ENCODE results near the gene LDHAL6B. TPM values are rescaled to one million over a fixed set of nuclear protein-coding genes. Genes with fewer than 3 reads are reported as not detected.

LDHAL6B gene
- polyA plus RNA-seq, 3 donors: not detected

- H3K4me2 ChIP-seq (replicated peaks; ENCODE audit: extremely low read depth, low read length, poor library complexity, severe bottlenecking): no peak overlapping the region
- no peaks in the 10 kb centered on the region for H3K79me2 ChIP-seq (ENCODE audit: insufficient read depth, low read length)
- no peak overlapping the region for H3K9ac ChIP-seq (ENCODE audit: insufficient read depth, low read length, poor library complexity, severe bottlenecking)
- Mint-ChIP-seq H3K4me1 (peaks cover 11% of the 10 kb centered on the region), H3K9me3 (peaks cover 0 to 2% (median 0%) of the 10 kb centered on the region in 7 donors), H3K36me3 (peaks cover 12 to 13% of the 10 kb centered on the region in 2 donors), H3K27me3 (ENCODE audit: low read depth in 3 of 3) (no peaks in the 10 kb centered on the region), H3K4me3 (no peak overlapping the region), H3K27ac (no peak overlapping the region)
- H3K27me3 ChIP-seq (ENCODE audit: control insufficient read depth in 2 of 2, insufficient read depth in 2 of 2, low read length in 2 of 2): no peaks in the 10 kb centered on the region
- no peaks in the 10 kb centered on the region for H3K36me3 ChIP-seq (replicated peaks in 1 of 2; ENCODE audit: control insufficient read depth in 1 of 2, insufficient read depth in 2 of 2, low read length in 2 of 2)
- TF ChIP-seq, protein P1, sequence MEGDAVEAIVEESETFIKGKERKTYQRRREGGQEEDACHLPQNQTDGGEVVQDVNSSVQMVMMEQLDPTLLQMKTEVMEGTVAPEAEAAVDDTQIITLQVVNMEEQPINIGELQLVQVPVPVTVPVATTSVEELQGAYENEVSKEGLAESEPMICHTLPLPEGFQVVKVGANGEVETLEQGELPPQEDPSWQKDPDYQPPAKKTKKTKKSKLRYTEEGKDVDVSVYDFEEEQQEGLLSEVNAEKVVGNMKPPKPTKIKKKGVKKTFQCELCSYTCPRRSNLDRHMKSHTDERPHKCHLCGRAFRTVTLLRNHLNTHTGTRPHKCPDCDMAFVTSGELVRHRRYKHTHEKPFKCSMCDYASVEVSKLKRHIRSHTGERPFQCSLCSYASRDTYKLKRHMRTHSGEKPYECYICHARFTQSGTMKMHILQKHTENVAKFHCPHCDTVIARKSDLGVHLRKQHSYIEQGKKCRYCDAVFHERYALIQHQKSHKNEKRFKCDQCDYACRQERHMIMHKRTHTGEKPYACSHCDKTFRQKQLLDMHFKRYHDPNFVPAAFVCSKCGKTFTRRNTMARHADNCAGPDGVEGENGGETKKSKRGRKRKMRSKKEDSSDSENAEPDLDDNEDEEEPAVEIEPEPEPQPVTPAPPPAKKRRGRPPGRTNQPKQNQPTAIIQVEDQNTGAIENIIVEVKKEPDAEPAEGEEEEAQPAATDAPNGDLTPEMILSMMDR (IDR thresholded peaks at IDR 0.05): no peak
- H3K4me3 ChIP-seq (replicated peaks in 1 of 3; ENCODE audit: low read depth in 2 of 3, low read length in 3 of 3): no peak overlapping the region
- H2AFZ ChIP-seq (ENCODE audit: insufficient read depth, low read depth, low read length, poor library complexity, severe bottlenecking): no peak overlapping the region
- WGBS (ENCODE audit: insufficient coverage): 100% methylated on average over 1 of the region's 2 CpGs
- no peak overlapping the region for H3K27ac ChIP-seq (ENCODE audit: low read depth in 1 of 2, low read length in 2 of 2)
- intact Hi-C loops (cut with micrococcal nuclease): no loop called here
- no peaks in the 10 kb centered on the region for H3K9me3 ChIP-seq (replicated peaks in 1 of 2; ENCODE audit: control insufficient read depth in 1 of 2, insufficient read depth in 1 of 2, low read length in 2 of 2)
- H4K20me1 ChIP-seq (ENCODE audit: insufficient read depth, low read length): no peaks in the 10 kb centered on the region
- DNase-seq: no peak
- H3K4me1 ChIP-seq (ENCODE audit: control insufficient read depth in 1 of 2, insufficient read depth in 2 of 2, low read length in 2 of 2): peaks cover 8 to 10% of the 10 kb centered on the region in 2 donors
These were observed 36.0 kb downstream of the LDHAL6B start for GRCh38 chr15:59242649-59243048.

GRCh38 chr15:59243622-59244021 lies 37.0 kb downstream of the LDHAL6B start:
- no peak for DNase-seq
- intact Hi-C loops (cut with micrococcal nuclease): no loop called here
- Histone ChIP-seq H3K4me2 (replicated peaks; ENCODE audit: extremely low read depth, low read length, poor library complexity, severe bottlenecking) (no peak overlapping the region), H3K9me3 (replicated peaks in 1 of 2; ENCODE audit: control insufficient read depth in 1 of 2, insufficient read depth in 1 of 2, low read length in 2 of 2) (no peaks in the 10 kb centered on the region), H3K4me1 (ENCODE audit: control insufficient read depth in 1 of 2, insufficient read depth in 2 of 2, low read length in 2 of 2) (peaks cover 0 to under 1% of the 10 kb centered on the region in 2 donors), H3K27me3 (ENCODE audit: control insufficient read depth in 2 of 2, insufficient read depth in 2 of 2, low read length in 2 of 2) (no peaks in the 10 kb centered on the region), H4K20me1 (ENCODE audit: insufficient read depth, low read length) (no peaks in the 10 kb centered on the region), H2AFZ (ENCODE audit: insufficient read depth, low read depth, low read length, poor library complexity, severe bottlenecking) (no peak overlapping the region), H3K27ac (ENCODE audit: low read depth in 1 of 2, low read length in 2 of 2) (no peak overlapping the region), H3K79me2 (ENCODE audit: insufficient read depth, low read length) (no peaks in the 10 kb centered on the region), H3K9ac (ENCODE audit: insufficient read depth, low read length, poor library complexity, severe bottlenecking) (no peak overlapping the region), H3K4me3 (replicated peaks in 1 of 3; ENCODE audit: low read depth in 2 of 3, low read length in 3 of 3) (no peak overlapping the region), H3K36me3 (replicated peaks in 1 of 2; ENCODE audit: control insufficient read depth in 1 of 2, insufficient read depth in 2 of 2, low read length in 2 of 2) (no peaks in the 10 kb centered on the region)
- no peak overlapping the region for H3K4me3 Mint-ChIP-seq
- peaks cover 12 to 13% of the 10 kb centered on the region in 2 donors for H3K36me3 Mint-ChIP-seq
- H3K27ac Mint-ChIP-seq: no peak overlapping the region
- TF ChIP-seq, protein P1 (IDR thresholded peaks at IDR 0.05): no peak
- peaks cover 0 to 2% (median 0%) of the 10 kb centered on the region in 7 donors for H3K9me3 Mint-ChIP-seq
- H3K4me1 Mint-ChIP-seq: peaks cover 2% of the 10 kb centered on the region
- no peaks in the 10 kb centered on the region for H3K27me3 Mint-ChIP-seq (ENCODE audit: low read depth in 3 of 3)
- WGBS (ENCODE audit: insufficient coverage): 100% methylated on average over 1 of the region's 5 CpGs
